SK-N-SH (cell line): Measurements from ENCODE around the gene MNT. TPM values are rescaled to one million over a fixed set of nuclear protein-coding genes. Genes with fewer than 3 reads are reported as not detected.

ENCODE experiments used
- CTCF ChIA-PET: fragments of 300-600, 350-600 bp; formaldehyde crosslinking; extraction: SDS; loops from one replicate; lab custom pipeline; 2021; lab: Yijun Ruan, JAX
- POLR2A ChIA-PET: fragments of 350-600 bp; sonication (Branson Sonifier 250); formaldehyde crosslinking; extraction: SDS; loops from one replicate; lab custom pipeline; 2020; ENCODE audit warnings: antibody characterized with exemption, inconsistent platforms; lab: Yijun Ruan, JAX
- DNase-seq: peaks from one replicate; pipeline ENCODE4 v3.0.0; 2012
- H2AFZ ChIP-seq: fragments of 200-600 bp; sonication (generic); 2 replicates; pipeline ENCODE4 v1.8.1; 2016; ENCODE audit warnings: antibody characterized with exemption, mild to moderate bottlenecking, low read depth
- H3F3A ChIP-seq: fragments of 200-600 bp; sonication (generic); replicated peaks from 2 replicates; pipeline ENCODE3; 2016; ENCODE audit warnings: antibody characterized with exemption, mild to moderate bottlenecking; ENCODE audit not compliant: insufficient read depth
- H3K27ac ChIP-seq, 2 experiments: fragments of 200-500 bp in 1 of 2; fragments of 200-600 bp in 1 of 2; sonication (Bioruptor generic) in 1 of 2; sonication (generic), shearing (Covaris generic) in 1 of 2; 2 replicates each; pipeline versions ENCODE4 v1.5.1 to v1.6.1; 2014 to 2016; ENCODE audit warnings: low read depth in 2 of 2, inconsistent platforms in 1 of 2, low read length in 1 of 2, mild to moderate bottlenecking in 1 of 2, mixed read lengths in 1 of 2
- H3K27me3 ChIP-seq: fragments of 200-600 bp; sonication (generic), shearing (Covaris generic); 2 replicates; pipeline ENCODE4 v1.6.1; 2016; ENCODE audit warnings: mixed run types; ENCODE audit not compliant: insufficient read depth
- H3K36me3 ChIP-seq, 2 experiments: fragments of 200-500 bp in 1 of 2; fragments of 200-600 bp in 1 of 2; sonication (Bioruptor generic) in 1 of 2; sonication (generic) in 1 of 2; replicated peaks in 1 of 2; 2 replicates each; pipeline versions ENCODE3 to v1.5.1; 2014 to 2016; ENCODE audit warnings: low read length in 1 of 2, mild to moderate bottlenecking in 1 of 2; ENCODE audit not compliant: insufficient read depth in 2 of 2, control insufficient read depth in 1 of 2
- H3K4me1 ChIP-seq, 2 experiments: fragments of 200-500 bp in 1 of 2; fragments of 200-600 bp in 1 of 2; sonication (Bioruptor generic) in 1 of 2; sonication (generic), shearing (Covaris generic) in 1 of 2; 2 replicates each; pipeline versions ENCODE4 v1.5.1 to v1.6.1; 2014 to 2016; ENCODE audit warnings: low read depth in 1 of 2, low read length in 1 of 2, mixed run types in 1 of 2; ENCODE audit not compliant: insufficient read depth in 2 of 2, control insufficient read depth in 1 of 2
- H3K4me2 ChIP-seq: fragments of 200-600 bp; sonication (generic), shearing (Covaris generic); 2 replicates; pipeline ENCODE4 v1.6.1; 2017; ENCODE audit warnings: mixed run types
- H3K4me3 ChIP-seq, 2 experiments: fragments of 200-500 bp in 1 of 2; fragments of 200-600 bp in 1 of 2; sonication (Bioruptor generic) in 1 of 2; sonication (generic), shearing (Covaris generic) in 1 of 2; 2 replicates each; pipeline versions ENCODE4 v1.5.1 to v1.8.1; 2014 to 2016; ENCODE audit warnings: low read depth in 2 of 2, inconsistent platforms in 1 of 2, low read length in 1 of 2, mild to moderate bottlenecking in 1 of 2, mixed read lengths in 1 of 2, moderate library complexity in 1 of 2
- H3K79me2 ChIP-seq: fragments of 200-600 bp; sonication (generic); 2 replicates; pipeline ENCODE4 v1.8.1; 2017; ENCODE audit warnings: mild to moderate bottlenecking; ENCODE audit not compliant: insufficient read depth
- H3K9ac ChIP-seq: fragments of 200-600 bp; sonication (generic); 2 replicates; pipeline ENCODE4 v1.6.1; 2017; ENCODE audit warnings: mixed run types
- H3K9me2 ChIP-seq: fragments of 200-600 bp; sonication (generic); 2 replicates; pipeline ENCODE4 v1.6.1; 2017; ENCODE audit warnings: mixed run types
- H3K9me3 ChIP-seq: fragments of 200-600 bp; sonication (generic); 2 replicates; pipeline ENCODE4 v1.6.1; 2017; ENCODE audit warnings: mixed run types, mild to moderate bottlenecking, moderate library complexity
- H4K20me1 ChIP-seq: fragments of 200-600 bp; sonication (generic); 2 replicates; pipeline ENCODE4 v1.6.1; 2017; ENCODE audit warnings: mild to moderate bottlenecking, mixed run types; ENCODE audit not compliant: insufficient read depth
- CHD2 ChIP-seq: fragments of 150-350 bp; IDR thresholded peaks from 2 replicates; pipeline ENCODE4 v1.6.1; 2018; ENCODE audit warnings: low read length; ENCODE audit not compliant: partially characterized antibody
- ELF1 ChIP-seq: IDR thresholded peaks from 2 replicates; pipeline ENCODE4 v1.4.0; 2012
- EZH2phosphoT487 ChIP-seq: fragments of 200-600 bp; sonication (generic); IDR thresholded peaks from 2 replicates; pipeline ENCODE4 v1.6.1; 2017; ENCODE audit warnings: low read depth, mixed run types, mild to moderate bottlenecking, antibody characterized with exemption, moderate library complexity, borderline replicate concordance
- FOXJ3 ChIP-seq: sonication (generic); formaldehyde crosslinking; IDR thresholded peaks from 2 replicates; pipeline ENCODE4 v1.5.1; 2020; ENCODE audit warnings: mild to moderate bottlenecking, missing genetic modification reagents
- GABPA ChIP-seq: IDR thresholded peaks from 2 replicates; pipeline ENCODE4 v1.4.0; 2012; ENCODE audit warnings: low read depth, mild to moderate bottlenecking
- JUND ChIP-seq: IDR thresholded peaks from 2 replicates; pipeline ENCODE4 v1.4.0; 2012
- NFIC ChIP-seq: IDR thresholded peaks from 2 replicates; pipeline ENCODE4 v1.4.0; 2012; ENCODE audit warnings: borderline replicate concordance
- NRF1 ChIP-seq: IDR thresholded peaks from 2 replicates; pipeline ENCODE4 v1.6.1; 2012; ENCODE audit warnings: low read depth, mild to moderate bottlenecking, low read length
- RAD21 ChIP-seq: IDR thresholded peaks from 2 replicates; pipeline ENCODE4 v1.6.1; 2012; ENCODE audit warnings: mild to moderate bottlenecking, low read length
- RCOR1 ChIP-seq: fragments of 150-350 bp; IDR thresholded peaks from 2 replicates; pipeline ENCODE4 v1.6.1; 2017; ENCODE audit warnings: antibody characterized with exemption, low read length
- SMC3 ChIP-seq: IDR thresholded peaks from 2 replicates; pipeline ENCODE4 v1.6.1; 2012; ENCODE audit warnings: low read depth, low read length, improper control_type of control experiment
- YY1 ChIP-seq: IDR thresholded peaks from 2 replicates; pipeline ENCODE4 v1.4.0; 2012; ENCODE audit warnings: low read depth, mild to moderate bottlenecking
- WGBS: methylation state at CpG from one replicate; pipeline ENCODE4 v1.1.6; 2017; ENCODE audit warnings: low lambda C conversion rate; 5-methylcytosine and 5-hydroxymethylcytosine counted together
- polyA plus RNA-seq, 3 experiments: library from polyadenylated mRNA; depleted of rRNA; stranded (reverse); fragments of >200 nt; gene quantifications; 2 replicates each; pipeline ENCODE4 v1.2.3, GENCODE V29; 2012
- TF ChIP-seq, protein P1 (sequence below): IDR thresholded peaks from 2 replicates; pipeline ENCODE4 v1.4.0; 2012; ENCODE audit warnings: low read depth
- TF ChIP-seq, protein P2 (sequence below): IDR thresholded peaks from 2 replicates; pipeline ENCODE4 v1.4.0; 2012; ENCODE audit warnings: low read depth, borderline replicate concordance
- TF ChIP-seq, protein P3 (sequence below): IDR thresholded peaks from 2 replicates; pipeline ENCODE4 v1.6.1; 2012; ENCODE audit warnings: mild to moderate bottlenecking, low read depth, low read length, moderate library complexity
- TF ChIP-seq, protein P4 (sequence below): IDR thresholded peaks from 2 replicates; pipeline ENCODE4 v1.4.0; 2012; ENCODE audit warnings: low read depth, borderline replicate concordance
- TF ChIP-seq, protein P5 (sequence below): fragments of 150-350 bp; IDR thresholded peaks from 2 replicates; pipeline ENCODE4 v1.6.1; 2017; ENCODE audit warnings: antibody characterized with exemption, low read length, low read depth, borderline replicate concordance

The MNT gene
- polyA plus RNA-seq, 1 of the 3 experiments (the other 2 are of a cell fraction) = 7.1 TPM

DNA sequence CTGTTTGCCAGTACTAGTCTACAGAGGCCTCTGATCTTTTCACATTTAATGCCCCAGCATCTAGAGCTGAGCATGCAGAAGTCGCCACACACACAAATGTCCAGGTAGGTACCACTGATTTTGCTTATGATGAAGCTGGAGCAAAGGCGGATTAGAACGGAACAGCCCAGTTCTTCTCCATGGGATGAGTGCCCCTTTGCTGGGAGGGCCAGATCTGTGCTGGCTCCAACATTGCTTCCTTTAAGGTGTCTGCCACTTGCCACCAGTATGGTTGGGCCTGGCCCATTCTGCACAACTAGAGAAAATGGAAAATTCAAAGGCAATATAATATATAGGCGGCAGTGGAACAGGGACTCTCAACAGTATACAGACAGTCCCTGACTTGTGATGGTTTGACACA, 2.2 kb upstream of the MNT start:
- CTCF ChIA-PET = interaction anchor here (2.4 to 27.8 kb wide), 3 partner anchors 9 to 27 kb away, joined by 15 to 654 read pairs (median 71); no protein-coding TSS in a partner anchor
- peaks cover 31 to 44% of the 10 kb centered on the region in 2 experiments for H3K4me1 ChIP-seq
- WGBS = 99% methylated on average over 4 of the region's 4 CpGs
- H3K9me2 ChIP-seq = no peaks in the 10 kb centered on the region
- H3K27ac ChIP-seq = no peak overlapping the region
- TF ChIP-seq NFIC = no peak
- TF ChIP-seq, protein P1, sequence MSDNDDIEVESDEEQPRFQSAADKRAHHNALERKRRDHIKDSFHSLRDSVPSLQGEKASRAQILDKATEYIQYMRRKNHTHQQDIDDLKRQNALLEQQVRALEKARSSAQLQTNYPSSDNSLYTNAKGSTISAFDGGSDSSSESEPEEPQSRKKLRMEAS = no peak
- TF ChIP-seq SMC3 = no peak
- no peak for TF ChIP-seq ELF1
- no peak for TF ChIP-seq EZH2phosphoT487
- TF ChIP-seq, protein P2, sequence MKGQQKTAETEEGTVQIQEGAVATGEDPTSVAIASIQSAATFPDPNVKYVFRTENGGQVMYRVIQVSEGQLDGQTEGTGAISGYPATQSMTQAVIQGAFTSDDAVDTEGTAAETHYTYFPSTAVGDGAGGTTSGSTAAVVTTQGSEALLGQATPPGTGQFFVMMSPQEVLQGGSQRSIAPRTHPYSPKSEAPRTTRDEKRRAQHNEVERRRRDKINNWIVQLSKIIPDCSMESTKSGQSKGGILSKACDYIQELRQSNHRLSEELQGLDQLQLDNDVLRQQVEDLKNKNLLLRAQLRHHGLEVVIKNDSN = no peak
- TF ChIP-seq GABPA = no peak
- TF ChIP-seq, protein P3, sequence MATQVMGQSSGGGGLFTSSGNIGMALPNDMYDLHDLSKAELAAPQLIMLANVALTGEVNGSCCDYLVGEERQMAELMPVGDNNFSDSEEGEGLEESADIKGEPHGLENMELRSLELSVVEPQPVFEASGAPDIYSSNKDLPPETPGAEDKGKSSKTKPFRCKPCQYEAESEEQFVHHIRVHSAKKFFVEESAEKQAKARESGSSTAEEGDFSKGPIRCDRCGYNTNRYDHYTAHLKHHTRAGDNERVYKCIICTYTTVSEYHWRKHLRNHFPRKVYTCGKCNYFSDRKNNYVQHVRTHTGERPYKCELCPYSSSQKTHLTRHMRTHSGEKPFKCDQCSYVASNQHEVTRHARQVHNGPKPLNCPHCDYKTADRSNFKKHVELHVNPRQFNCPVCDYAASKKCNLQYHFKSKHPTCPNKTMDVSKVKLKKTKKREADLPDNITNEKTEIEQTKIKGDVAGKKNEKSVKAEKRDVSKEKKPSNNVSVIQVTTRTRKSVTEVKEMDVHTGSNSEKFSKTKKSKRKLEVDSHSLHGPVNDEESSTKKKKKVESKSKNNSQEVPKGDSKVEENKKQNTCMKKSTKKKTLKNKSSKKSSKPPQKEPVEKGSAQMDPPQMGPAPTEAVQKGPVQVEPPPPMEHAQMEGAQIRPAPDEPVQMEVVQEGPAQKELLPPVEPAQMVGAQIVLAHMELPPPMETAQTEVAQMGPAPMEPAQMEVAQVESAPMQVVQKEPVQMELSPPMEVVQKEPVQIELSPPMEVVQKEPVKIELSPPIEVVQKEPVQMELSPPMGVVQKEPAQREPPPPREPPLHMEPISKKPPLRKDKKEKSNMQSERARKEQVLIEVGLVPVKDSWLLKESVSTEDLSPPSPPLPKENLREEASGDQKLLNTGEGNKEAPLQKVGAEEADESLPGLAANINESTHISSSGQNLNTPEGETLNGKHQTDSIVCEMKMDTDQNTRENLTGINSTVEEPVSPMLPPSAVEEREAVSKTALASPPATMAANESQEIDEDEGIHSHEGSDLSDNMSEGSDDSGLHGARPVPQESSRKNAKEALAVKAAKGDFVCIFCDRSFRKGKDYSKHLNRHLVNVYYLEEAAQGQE = no peak
- TF ChIP-seq, protein P4, sequence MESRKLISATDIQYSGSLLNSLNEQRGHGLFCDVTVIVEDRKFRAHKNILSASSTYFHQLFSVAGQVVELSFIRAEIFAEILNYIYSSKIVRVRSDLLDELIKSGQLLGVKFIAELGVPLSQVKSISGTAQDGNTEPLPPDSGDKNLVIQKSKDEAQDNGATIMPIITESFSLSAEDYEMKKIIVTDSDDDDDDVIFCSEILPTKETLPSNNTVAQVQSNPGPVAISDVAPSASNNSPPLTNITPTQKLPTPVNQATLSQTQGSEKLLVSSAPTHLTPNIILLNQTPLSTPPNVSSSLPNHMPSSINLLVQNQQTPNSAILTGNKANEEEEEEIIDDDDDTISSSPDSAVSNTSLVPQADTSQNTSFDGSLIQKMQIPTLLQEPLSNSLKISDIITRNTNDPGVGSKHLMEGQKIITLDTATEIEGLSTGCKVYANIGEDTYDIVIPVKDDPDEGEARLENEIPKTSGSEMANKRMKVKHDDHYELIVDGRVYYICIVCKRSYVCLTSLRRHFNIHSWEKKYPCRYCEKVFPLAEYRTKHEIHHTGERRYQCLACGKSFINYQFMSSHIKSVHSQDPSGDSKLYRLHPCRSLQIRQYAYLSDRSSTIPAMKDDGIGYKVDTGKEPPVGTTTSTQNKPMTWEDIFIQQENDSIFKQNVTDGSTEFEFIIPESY = no peak
- TF ChIP-seq RAD21 = no peak
- TF ChIP-seq YY1 = no peak
- TF ChIP-seq RCOR1 = no peak
- TF ChIP-seq FOXJ3 (CRISPR knock-in tag) = no peak
- TF ChIP-seq CHD2 = no peak
- TF ChIP-seq NRF1 = no peak
- TF ChIP-seq JUND = no peak
- TF ChIP-seq, protein P5, sequence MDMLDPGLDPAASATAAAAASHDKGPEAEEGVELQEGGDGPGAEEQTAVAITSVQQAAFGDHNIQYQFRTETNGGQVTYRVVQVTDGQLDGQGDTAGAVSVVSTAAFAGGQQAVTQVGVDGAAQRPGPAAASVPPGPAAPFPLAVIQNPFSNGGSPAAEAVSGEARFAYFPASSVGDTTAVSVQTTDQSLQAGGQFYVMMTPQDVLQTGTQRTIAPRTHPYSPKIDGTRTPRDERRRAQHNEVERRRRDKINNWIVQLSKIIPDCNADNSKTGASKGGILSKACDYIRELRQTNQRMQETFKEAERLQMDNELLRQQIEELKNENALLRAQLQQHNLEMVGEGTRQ = no peak
- no peak overlapping the region for H3K9ac ChIP-seq
- H3K4me3 ChIP-seq = no peak overlapping the region
- H3K36me3 ChIP-seq = no peaks in the 10 kb centered on the region
- peaks cover 49% of the 10 kb centered on the region for H3F3A ChIP-seq
- H3K27me3 ChIP-seq = no peaks in the 10 kb centered on the region
- H2AFZ ChIP-seq = no peak overlapping the region
- no peak for DNase-seq
- peaks cover 16% of the 10 kb centered on the region for H3K79me2 ChIP-seq
- no peaks in the 10 kb centered on the region for H3K9me3 ChIP-seq
- no peaks in the 10 kb centered on the region; the same call in 1 of the 2 replicates for H4K20me1 ChIP-seq
- POLR2A ChIA-PET = no interaction called here
- H3K4me2 ChIP-seq = peak overlapping the region; percentile 85; the same call in 1 of the 2 replicates
